Sigmoid colon (tissue), 3 donors: ENCODE results near the gene ALDH3B2.

ENCODE experiments used
- CTCF ChIP-seq, 4 experiments: fragments of 450-650 bp in 3 of 4; fragments of 200-600 bp in 1 of 4; IDR thresholded peaks; one replicate each; pipeline ENCODE4 v1.5.1; 2016 to 2019; ENCODE audit warnings: antibody characterized with exemption in 4 of 4, mild to moderate bottlenecking in 3 of 4, moderate library complexity in 2 of 4
- POLR2A ChIP-seq, 2 donors: fragments of 450-650 bp; IDR thresholded peaks; one replicate each; pipeline ENCODE4 v1.6.1; 2016; ENCODE audit warnings: antibody characterized with exemption in 2 of 2, mild to moderate bottlenecking in 2 of 2, moderate library complexity in 2 of 2

GRCh38 chr11:67634366-67635230, 39.8 kb downstream of the ALDH3B2 start:
- TF ChIP-seq CTCF (IDR thresholded peaks at IDR 0.05) = no peak
- TF ChIP-seq POLR2A (IDR thresholded peaks at IDR 0.05) = no peak
